ENCODE data around the gene C16orf92. TPM values are rescaled to one million over a fixed set of nuclear protein-coding genes. Genes with fewer than 3 reads are reported as not detected.

C16orf92 gene
- total and polyA plus RNA-seq, 2 of the 13 experiments (the other 11 are each of a cell fraction or from before 2014, with no cell fraction given) = not detected

DNA sequence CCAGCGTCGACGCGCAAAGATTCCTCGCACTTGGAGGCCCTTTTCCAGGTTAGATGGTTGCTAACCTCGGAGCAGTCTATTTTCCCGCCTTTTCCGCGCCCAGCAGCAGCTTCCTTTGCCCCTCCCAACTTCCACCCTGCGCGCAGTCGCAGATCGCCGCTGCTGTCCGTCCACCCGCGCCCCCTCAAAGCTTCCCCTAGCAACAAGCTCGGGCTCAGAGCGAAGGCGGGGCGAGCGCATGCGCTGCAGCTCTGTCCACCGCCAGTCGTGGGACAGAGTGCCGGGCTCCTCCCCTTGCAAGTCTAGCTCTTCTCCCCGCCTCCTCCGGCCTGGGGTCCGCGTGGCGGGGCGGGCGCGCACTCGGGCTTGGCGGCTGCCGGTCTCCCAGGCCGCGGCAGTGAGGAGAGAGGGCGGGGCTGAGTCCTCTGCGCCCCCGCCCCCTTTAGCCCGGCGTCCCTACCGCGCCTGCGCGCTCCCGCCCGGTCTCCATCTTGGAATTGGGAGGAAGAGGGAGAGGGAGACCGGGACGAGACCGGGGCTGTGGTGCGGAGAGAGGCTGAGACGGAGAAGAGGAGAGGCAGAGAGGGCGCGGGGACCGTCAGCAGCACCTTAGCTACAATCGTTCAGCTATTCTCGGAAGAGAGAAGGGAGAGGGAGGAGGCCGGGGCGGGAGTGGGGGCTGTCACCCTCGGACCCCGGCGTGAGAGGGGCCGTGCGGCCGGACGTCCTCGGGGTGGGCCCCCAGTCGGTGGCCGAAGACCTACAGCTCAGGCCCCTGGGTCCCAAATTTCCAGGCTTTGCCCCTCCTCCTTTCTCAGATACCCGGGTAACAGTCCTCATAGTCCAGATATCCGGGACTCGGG, 49.4 kb upstream of the C16orf92 start, which contains the start of gene TAOK2 (continued):
- TF ChIP-seq ZBTB8A (CRISPR knock-in tag; IDR thresholded peaks at IDR 0.05; ENCODE audit: borderline replicate concordance, low read depth) (no peak), THYN1 (CRISPR knock-in tag; IDR thresholded peaks at IDR 0.05; ENCODE audit: borderline replicate concordance, low read depth) (no peak), ZNF484 (CRISPR knock-in tag; IDR thresholded peaks at IDR 0.05; ENCODE audit: borderline replicate concordance, low read depth) (no peak; the same call in 1 of the 2 replicates), MYNN (CRISPR knock-in tag; IDR thresholded peaks at IDR 0.05; ENCODE audit: low read depth) (no peak), FOXA1 (IDR thresholded peaks at IDR 0.05) (no peak), FOXA1 (CRISPR knock-in tag; IDR thresholded peaks at IDR 0.05) (no peak), ZNF737 (CRISPR knock-in tag; IDR thresholded peaks at IDR 0.05; ENCODE audit: borderline replicate concordance) (no peak), HNF4A (CRISPR knock-in tag; IDR thresholded peaks at IDR 0.05) (peak; percentile 40; the same call in 1 of the 2 replicates)
- TF ChIP-seq, protein P1, sequence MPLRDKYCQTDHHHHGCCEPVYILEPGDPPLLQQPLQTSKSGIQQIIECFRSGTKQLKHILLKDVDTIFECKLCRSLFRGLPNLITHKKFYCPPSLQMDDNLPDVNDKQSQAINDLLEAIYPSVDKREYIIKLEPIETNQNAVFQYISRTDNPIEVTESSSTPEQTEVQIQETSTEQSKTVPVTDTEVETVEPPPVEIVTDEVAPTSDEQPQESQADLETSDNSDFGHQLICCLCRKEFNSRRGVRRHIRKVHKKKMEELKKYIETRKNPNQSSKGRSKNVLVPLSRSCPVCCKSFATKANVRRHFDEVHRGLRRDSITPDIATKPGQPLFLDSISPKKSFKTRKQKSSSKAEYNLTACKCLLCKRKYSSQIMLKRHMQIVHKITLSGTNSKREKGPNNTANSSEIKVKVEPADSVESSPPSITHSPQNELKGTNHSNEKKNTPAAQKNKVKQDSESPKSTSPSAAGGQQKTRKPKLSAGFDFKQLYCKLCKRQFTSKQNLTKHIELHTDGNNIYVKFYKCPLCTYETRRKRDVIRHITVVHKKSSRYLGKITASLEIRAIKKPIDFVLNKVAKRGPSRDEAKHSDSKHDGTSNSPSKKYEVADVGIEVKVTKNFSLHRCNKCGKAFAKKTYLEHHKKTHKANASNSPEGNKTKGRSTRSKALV (CRISPR knock-in tag; IDR thresholded peaks at IDR 0.05) = peak; percentile 87; the same call in 1 of the 2 replicates
- TF ChIP-seq, protein P2, sequence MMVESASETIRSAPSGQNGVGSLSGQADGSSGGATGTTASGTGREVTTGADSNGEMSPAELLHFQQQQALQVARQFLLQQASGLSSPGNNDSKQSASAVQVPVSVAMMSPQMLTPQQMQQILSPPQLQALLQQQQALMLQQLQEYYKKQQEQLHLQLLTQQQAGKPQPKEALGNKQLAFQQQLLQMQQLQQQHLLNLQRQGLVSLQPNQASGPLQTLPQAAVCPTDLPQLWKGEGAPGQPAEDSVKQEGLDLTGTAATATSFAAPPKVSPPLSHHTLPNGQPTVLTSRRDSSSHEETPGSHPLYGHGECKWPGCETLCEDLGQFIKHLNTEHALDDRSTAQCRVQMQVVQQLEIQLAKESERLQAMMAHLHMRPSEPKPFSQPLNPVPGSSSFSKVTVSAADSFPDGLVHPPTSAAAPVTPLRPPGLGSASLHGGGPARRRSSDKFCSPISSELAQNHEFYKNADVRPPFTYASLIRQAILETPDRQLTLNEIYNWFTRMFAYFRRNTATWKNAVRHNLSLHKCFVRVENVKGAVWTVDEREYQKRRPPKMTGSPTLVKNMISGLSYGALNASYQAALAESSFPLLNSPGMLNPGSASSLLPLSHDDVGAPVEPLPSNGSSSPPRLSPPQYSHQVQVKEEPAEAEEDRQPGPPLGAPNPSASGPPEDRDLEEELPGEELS (CRISPR knock-in tag; IDR thresholded peaks at IDR 0.05) = peak; percentile 76
- TF ChIP-seq, protein P3, sequence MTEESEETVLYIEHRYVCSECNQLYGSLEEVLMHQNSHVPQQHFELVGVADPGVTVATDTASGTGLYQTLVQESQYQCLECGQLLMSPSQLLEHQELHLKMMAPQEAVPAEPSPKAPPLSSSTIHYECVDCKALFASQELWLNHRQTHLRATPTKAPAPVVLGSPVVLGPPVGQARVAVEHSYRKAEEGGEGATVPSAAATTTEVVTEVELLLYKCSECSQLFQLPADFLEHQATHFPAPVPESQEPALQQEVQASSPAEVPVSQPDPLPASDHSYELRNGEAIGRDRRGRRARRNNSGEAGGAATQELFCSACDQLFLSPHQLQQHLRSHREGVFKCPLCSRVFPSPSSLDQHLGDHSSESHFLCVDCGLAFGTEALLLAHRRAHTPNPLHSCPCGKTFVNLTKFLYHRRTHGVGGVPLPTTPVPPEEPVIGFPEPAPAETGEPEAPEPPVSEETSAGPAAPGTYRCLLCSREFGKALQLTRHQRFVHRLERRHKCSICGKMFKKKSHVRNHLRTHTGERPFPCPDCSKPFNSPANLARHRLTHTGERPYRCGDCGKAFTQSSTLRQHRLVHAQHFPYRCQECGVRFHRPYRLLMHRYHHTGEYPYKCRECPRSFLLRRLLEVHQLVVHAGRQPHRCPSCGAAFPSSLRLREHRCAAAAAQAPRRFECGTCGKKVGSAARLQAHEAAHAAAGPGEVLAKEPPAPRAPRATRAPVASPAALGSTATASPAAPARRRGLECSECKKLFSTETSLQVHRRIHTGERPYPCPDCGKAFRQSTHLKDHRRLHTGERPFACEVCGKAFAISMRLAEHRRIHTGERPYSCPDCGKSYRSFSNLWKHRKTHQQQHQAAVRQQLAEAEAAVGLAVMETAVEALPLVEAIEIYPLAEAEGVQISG (CRISPR knock-in tag; IDR thresholded peaks at IDR 0.05) = peak; percentile 84; the same call in 1 of the 2 replicates
- TF ChIP-seq, protein P4, sequence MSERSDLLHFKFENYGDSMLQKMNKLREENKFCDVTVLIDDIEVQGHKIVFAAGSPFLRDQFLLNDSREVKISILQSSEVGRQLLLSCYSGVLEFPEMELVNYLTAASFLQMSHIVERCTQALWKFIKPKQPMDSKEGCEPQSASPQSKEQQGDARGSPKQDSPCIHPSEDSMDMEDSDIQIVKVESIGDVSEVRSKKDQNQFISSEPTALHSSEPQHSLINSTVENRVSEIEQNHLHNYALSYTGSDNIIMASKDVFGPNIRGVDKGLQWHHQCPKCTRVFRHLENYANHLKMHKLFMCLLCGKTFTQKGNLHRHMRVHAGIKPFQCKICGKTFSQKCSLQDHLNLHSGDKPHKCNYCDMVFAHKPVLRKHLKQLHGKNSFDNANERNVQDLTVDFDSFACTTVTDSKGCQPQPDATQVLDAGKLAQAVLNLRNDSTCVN (CRISPR knock-in tag; IDR thresholded peaks at IDR 0.05; ENCODE audit: borderline replicate concordance) = peak; percentile 17; the same call in 1 of the 2 replicates
- TF ChIP-seq, protein P5, sequence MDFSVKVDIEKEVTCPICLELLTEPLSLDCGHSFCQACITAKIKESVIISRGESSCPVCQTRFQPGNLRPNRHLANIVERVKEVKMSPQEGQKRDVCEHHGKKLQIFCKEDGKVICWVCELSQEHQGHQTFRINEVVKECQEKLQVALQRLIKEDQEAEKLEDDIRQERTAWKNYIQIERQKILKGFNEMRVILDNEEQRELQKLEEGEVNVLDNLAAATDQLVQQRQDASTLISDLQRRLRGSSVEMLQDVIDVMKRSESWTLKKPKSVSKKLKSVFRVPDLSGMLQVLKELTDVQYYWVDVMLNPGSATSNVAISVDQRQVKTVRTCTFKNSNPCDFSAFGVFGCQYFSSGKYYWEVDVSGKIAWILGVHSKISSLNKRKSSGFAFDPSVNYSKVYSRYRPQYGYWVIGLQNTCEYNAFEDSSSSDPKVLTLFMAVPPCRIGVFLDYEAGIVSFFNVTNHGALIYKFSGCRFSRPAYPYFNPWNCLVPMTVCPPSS (IDR thresholded peaks at IDR 0.05) = no peak
- TF ChIP-seq, protein P6, sequence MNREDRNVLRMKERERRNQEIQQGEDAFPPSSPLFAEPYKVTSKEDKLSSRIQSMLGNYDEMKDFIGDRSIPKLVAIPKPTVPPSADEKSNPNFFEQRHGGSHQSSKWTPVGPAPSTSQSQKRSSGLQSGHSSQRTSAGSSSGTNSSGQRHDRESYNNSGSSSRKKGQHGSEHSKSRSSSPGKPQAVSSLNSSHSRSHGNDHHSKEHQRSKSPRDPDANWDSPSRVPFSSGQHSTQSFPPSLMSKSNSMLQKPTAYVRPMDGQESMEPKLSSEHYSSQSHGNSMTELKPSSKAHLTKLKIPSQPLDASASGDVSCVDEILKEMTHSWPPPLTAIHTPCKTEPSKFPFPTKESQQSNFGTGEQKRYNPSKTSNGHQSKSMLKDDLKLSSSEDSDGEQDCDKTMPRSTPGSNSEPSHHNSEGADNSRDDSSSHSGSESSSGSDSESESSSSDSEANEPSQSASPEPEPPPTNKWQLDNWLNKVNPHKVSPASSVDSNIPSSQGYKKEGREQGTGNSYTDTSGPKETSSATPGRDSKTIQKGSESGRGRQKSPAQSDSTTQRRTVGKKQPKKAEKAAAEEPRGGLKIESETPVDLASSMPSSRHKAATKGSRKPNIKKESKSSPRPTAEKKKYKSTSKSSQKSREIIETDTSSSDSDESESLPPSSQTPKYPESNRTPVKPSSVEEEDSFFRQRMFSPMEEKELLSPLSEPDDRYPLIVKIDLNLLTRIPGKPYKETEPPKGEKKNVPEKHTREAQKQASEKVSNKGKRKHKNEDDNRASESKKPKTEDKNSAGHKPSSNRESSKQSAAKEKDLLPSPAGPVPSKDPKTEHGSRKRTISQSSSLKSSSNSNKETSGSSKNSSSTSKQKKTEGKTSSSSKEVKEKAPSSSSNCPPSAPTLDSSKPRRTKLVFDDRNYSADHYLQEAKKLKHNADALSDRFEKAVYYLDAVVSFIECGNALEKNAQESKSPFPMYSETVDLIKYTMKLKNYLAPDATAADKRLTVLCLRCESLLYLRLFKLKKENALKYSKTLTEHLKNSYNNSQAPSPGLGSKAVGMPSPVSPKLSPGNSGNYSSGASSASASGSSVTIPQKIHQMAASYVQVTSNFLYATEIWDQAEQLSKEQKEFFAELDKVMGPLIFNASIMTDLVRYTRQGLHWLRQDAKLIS (CRISPR knock-in tag; IDR thresholded peaks at IDR 0.05) = no peak
